ENCODE results near the gene DEPDC5. TPM values are rescaled to one million over a fixed set of nuclear protein-coding genes. Genes with fewer than 3 reads are reported as not detected.
A peak's percentile ranks its signal among the peaks of the same experiment; 100 is the strongest.
"Not testable (repeated sequence)": the region's sequence is repeated elsewhere in the genome, so short reads cannot be mapped to it uniquely, and the experiment has no call there.

DEPDC5 gene
- total RNA-seq, 1 donor from 2014 or later: 13.0 TPM

DNA sequence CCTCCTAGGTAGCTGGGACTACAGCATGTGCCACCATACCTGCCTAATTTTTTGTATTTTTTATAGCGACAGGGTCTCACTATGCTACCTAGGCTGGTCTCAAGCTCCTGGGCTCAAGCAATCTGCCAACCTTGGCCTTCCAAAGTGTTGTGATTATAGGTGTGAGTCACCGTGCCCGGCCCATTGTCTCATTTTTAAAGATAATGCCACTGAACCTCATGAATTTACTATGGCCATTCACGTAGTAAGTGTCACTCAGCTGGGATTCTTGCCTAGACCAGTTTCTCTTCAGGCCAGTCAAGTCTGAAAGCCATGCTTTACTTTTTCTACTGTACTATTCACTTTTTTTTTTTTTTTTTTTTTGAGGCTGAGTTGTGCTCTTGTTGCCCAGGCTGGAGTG, 22.4 kb downstream of the DEPDC5 start:
- no peak overlapping the region for H3K4me3 Mint-ChIP-seq (ENCODE audit: unreplicated experiment)
- no peak overlapping the region for H3K9ac ChIP-seq (ENCODE audit: low read length)
- H3K27me3 Mint-ChIP-seq (ENCODE audit: low read depth, unreplicated experiment): no peaks in the 10 kb centered on the region
- no peak overlapping the region for H3K4me2 ChIP-seq (ENCODE audit: low read length)
- no peak overlapping the region for H2AFZ ChIP-seq (ENCODE audit: low read depth, low read length)
- H3K27ac Mint-ChIP-seq (ENCODE audit: unreplicated experiment): no peak overlapping the region
- H3K9me3 ChIP-seq (ENCODE audit: insufficient read depth, low read depth, low read length): no peaks in the 10 kb centered on the region
- no peaks in the 10 kb centered on the region for H4K20me1 ChIP-seq (ENCODE audit: insufficient read depth, low read length)
- no peak for FAIRE-seq
- H3K27ac ChIP-seq (ENCODE audit: low read depth, low read length): no peak overlapping the region
- no peaks in the 10 kb centered on the region for H3K79me2 ChIP-seq (ENCODE audit: insufficient read depth, low read length)
- peaks cover 30% of the 10 kb centered on the region for H3K36me3 ChIP-seq (ENCODE audit: insufficient read depth, low read length)
- DNase-seq (ENCODE audit: low read depth): no peak
- peaks cover 30% of the 10 kb centered on the region for H3K36me3 Mint-ChIP-seq (ENCODE audit: low read depth, unreplicated experiment)
- no peaks in the 10 kb centered on the region for H3K27me3 ChIP-seq (ENCODE audit: insufficient read depth, low read length)
- no peaks in the 10 kb centered on the region for H3K4me1 ChIP-seq (ENCODE audit: insufficient read depth, low read length)
- H3K4me3 ChIP-seq (ENCODE audit: insufficient read depth, low read depth, low read length): no peak overlapping the region
- no peaks in the 10 kb centered on the region for H3K9me3 Mint-ChIP-seq (ENCODE audit: unreplicated experiment)
- TF ChIP-seq CTCF (IDR thresholded peaks at IDR 0.05; ENCODE audit: insufficient read depth, low read depth, low read length) (no peak), EZH2 (IDR thresholded peaks at IDR 0.05; ENCODE audit: insufficient read depth, low read length) (no peak)
- no peaks in the 10 kb centered on the region for H3K4me1 Mint-ChIP-seq (ENCODE audit: low read depth, unreplicated experiment)

DNA sequence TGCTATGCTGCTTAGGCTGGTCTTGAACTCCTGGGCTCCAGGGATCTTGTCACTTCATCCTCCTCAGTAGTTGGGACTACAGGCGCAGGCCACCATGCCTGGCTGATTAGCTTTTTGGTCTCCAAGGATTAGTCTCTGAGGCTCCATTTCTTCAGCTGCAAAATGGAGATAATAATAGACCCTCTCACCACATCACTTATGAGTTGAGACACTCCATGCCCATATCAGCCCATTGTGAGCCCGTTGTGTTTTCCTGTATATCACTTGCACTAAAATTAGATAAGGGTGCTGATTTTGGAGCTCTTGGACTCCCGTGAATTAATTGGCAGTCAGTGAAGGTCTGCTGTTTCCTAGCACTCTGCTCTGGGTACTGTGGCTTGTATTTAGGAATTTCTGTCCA, 36.0 kb downstream of the DEPDC5 start:
- H3K27ac Mint-ChIP-seq (ENCODE audit: unreplicated experiment): peak overlapping the region; percentile 2
- Histone ChIP-seq H2AFZ (ENCODE audit: low read depth, low read length) (no peak overlapping the region), H3K36me3 (ENCODE audit: insufficient read depth, low read length) (peaks cover 3% of the 10 kb centered on the region), H3K27me3 (ENCODE audit: insufficient read depth, low read length) (no peaks in the 10 kb centered on the region), H3K9me3 (ENCODE audit: insufficient read depth, low read depth, low read length) (no peaks in the 10 kb centered on the region), H3K4me3 (ENCODE audit: insufficient read depth, low read depth, low read length) (no peak overlapping the region), H3K9ac (ENCODE audit: low read length) (no peak overlapping the region), H3K27ac (ENCODE audit: low read depth, low read length) (no peak overlapping the region), H3K4me1 (ENCODE audit: insufficient read depth, low read length) (peaks cover 2% of the 10 kb centered on the region), H3K79me2 (ENCODE audit: insufficient read depth, low read length) (no peaks in the 10 kb centered on the region), H4K20me1 (ENCODE audit: insufficient read depth, low read length) (no peaks in the 10 kb centered on the region), H3K4me2 (ENCODE audit: low read length) (no peak overlapping the region)
- H3K4me3 Mint-ChIP-seq (ENCODE audit: unreplicated experiment): no peak overlapping the region
- no peaks in the 10 kb centered on the region for H3K4me1 Mint-ChIP-seq (ENCODE audit: low read depth, unreplicated experiment)
- no peaks in the 10 kb centered on the region for H3K9me3 Mint-ChIP-seq (ENCODE audit: unreplicated experiment)
- TF ChIP-seq EZH2 (IDR thresholded peaks at IDR 0.05; ENCODE audit: insufficient read depth, low read length): no peak
- TF ChIP-seq CTCF (IDR thresholded peaks at IDR 0.05; ENCODE audit: insufficient read depth, low read depth, low read length): no peak
- H3K36me3 Mint-ChIP-seq (ENCODE audit: low read depth, unreplicated experiment): peaks cover 4% of the 10 kb centered on the region
- DNase-seq (ENCODE audit: low read depth) (no peak), FAIRE-seq (no peak)
- H3K27me3 Mint-ChIP-seq (ENCODE audit: low read depth, unreplicated experiment): no peaks in the 10 kb centered on the region

DNA sequence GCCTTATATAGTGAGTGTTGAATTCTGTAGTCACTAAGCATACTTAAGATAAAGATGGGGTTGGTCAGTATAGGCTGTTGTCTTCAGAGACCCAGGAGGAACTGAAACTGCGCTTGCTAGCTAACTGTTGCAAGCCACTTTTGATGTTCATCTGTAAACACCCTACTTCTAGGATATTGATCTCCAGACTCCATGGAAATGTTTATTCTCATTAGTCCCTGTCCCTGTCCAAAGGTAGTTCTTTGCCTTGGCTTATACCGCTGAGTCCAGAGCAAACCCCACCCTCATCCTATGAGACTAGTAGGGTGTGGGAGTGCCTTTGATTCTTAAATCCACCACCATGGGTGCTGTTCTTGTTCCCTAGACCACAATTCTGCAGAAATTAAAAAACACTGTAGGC, 36.4 kb downstream of the DEPDC5 start:
- H3K27ac Mint-ChIP-seq (ENCODE audit: unreplicated experiment): no peak overlapping the region
- H3K27me3 ChIP-seq (ENCODE audit: insufficient read depth, low read length): no peaks in the 10 kb centered on the region
- no peaks in the 10 kb centered on the region for H3K79me2 ChIP-seq (ENCODE audit: insufficient read depth, low read length)
- no peak overlapping the region for H3K4me2 ChIP-seq (ENCODE audit: low read length)
- H3K36me3 Mint-ChIP-seq (ENCODE audit: low read depth, unreplicated experiment): peaks cover 4% of the 10 kb centered on the region
- DNase-seq (ENCODE audit: low read depth): no peak
- no peak overlapping the region for H3K9ac ChIP-seq (ENCODE audit: low read length)
- no peaks in the 10 kb centered on the region for H3K4me1 Mint-ChIP-seq (ENCODE audit: low read depth, unreplicated experiment)
- no peak overlapping the region for H3K27ac ChIP-seq (ENCODE audit: low read depth, low read length)
- H3K9me3 ChIP-seq (ENCODE audit: insufficient read depth, low read depth, low read length): no peaks in the 10 kb centered on the region
- H3K4me3 Mint-ChIP-seq (ENCODE audit: unreplicated experiment): no peak overlapping the region
- no peaks in the 10 kb centered on the region for H3K9me3 Mint-ChIP-seq (ENCODE audit: unreplicated experiment)
- H3K4me3 ChIP-seq (ENCODE audit: insufficient read depth, low read depth, low read length): no peak overlapping the region
- H3K36me3 ChIP-seq (ENCODE audit: insufficient read depth, low read length): peaks cover 2% of the 10 kb centered on the region
- H2AFZ ChIP-seq (ENCODE audit: low read depth, low read length): no peak overlapping the region
- TF ChIP-seq EZH2 (IDR thresholded peaks at IDR 0.05; ENCODE audit: insufficient read depth, low read length): no peak
- no peak for TF ChIP-seq CTCF (IDR thresholded peaks at IDR 0.05; ENCODE audit: insufficient read depth, low read depth, low read length)
- no peaks in the 10 kb centered on the region for H3K27me3 Mint-ChIP-seq (ENCODE audit: low read depth, unreplicated experiment)
- FAIRE-seq: no peak
- H4K20me1 ChIP-seq (ENCODE audit: insufficient read depth, low read length): no peaks in the 10 kb centered on the region
- H3K4me1 ChIP-seq (ENCODE audit: insufficient read depth, low read length): peaks cover 2% of the 10 kb centered on the region

GRCh38 chr22:31799358-31799757, 45.5 kb downstream of the DEPDC5 start:
- H3K9me3 Mint-ChIP-seq (ENCODE audit: unreplicated experiment); H3K27ac Mint-ChIP-seq (ENCODE audit: unreplicated experiment); H3K79me2 ChIP-seq (ENCODE audit: insufficient read depth, low read length); H3K9ac ChIP-seq (ENCODE audit: low read length); H3K4me3 ChIP-seq (ENCODE audit: insufficient read depth, low read depth, low read length); H3K4me3 Mint-ChIP-seq (ENCODE audit: unreplicated experiment); H2AFZ ChIP-seq (ENCODE audit: low read depth, low read length); H4K20me1 ChIP-seq (ENCODE audit: insufficient read depth, low read length); H3K27me3 ChIP-seq (ENCODE audit: insufficient read depth, low read length); FAIRE-seq; H3K4me1 ChIP-seq (ENCODE audit: insufficient read depth, low read length); DNase-seq (ENCODE audit: low read depth); H3K4me2 ChIP-seq (ENCODE audit: low read length); H3K4me1 Mint-ChIP-seq (ENCODE audit: low read depth, unreplicated experiment); H3K9me3 ChIP-seq (ENCODE audit: insufficient read depth, low read depth, low read length); H3K27ac ChIP-seq (ENCODE audit: low read depth, low read length); H3K27me3 Mint-ChIP-seq (ENCODE audit: low read depth, unreplicated experiment): not testable (repeated sequence)
- peaks cover 23% of the 10 kb centered on the region for H3K36me3 Mint-ChIP-seq (ENCODE audit: low read depth, unreplicated experiment)
- H3K36me3 ChIP-seq (ENCODE audit: insufficient read depth, low read length): peaks cover 19% of the 10 kb centered on the region
